Measurements from ENCODE around the gene ZFYVE28.

ZFYVE28 gene

DNA sequence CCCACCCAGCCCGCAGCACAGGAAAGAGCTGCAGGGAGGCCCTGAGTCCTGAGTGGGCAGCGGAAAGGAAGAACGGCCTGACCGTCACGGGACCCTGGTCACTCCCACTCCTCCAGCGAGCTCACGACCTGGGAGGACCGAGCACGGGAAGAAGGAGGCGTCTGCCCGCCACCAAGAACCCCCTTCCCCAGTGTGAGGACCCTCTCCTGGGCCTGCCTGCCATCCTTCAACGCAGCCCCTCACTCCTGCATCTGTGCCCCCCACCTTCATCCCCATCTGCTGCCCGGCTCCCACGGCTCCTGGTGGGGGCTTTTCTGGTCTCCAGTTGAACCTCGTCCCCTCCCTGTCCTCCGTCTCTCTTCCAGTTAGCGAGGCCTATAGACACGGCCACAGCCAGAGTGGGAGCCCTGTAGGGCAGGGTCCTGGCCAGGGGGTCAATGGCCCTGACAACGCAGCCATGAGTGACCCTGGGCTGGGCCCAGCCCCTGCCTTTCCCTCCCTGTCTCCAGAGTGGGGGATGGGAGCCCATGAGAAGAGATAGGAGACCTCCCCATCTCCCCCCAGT, 115.2 kb downstream of the ZFYVE28 start:
- peak; percentile 24 for DNase-seq (ENCODE audit: low spot score)

DNA sequence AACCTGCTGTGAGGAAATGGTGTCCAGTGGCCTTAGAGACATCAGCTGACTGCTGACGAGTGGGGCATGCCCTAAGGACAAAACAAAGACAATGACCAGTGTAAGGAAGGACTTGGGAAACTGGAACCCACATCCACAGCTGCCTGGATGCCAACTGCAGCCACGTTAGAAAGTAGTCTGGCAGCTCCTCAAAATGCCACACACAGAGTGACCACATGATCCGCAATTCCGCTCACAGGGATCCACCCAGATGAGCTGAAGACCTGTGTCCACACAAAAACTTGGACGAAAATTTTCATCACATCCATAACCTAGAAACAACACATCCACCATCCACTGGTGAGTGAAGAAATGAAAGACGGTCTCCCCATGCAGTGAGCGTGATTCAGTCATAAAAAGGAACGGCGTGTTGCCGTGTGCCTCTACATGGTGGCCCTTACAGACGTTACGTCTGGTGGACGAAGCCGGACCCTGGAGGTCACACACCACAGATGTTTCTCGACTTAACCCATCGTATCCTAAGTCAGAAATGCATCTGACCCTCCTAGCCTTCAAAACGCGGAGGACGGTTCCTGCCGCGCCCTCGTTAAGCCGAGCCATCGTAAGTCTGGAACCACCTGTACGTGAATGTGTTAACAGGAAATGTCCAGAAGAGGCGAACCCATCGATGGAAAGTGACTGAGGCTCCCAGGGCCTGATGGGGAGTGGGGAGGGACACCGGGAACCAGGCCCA, 115.9 kb downstream of the ZFYVE28 start:
- DNase-seq (ENCODE audit: low spot score) = no peak

- peak; percentile 27 for DNase-seq (ENCODE audit: low spot score)
Measured at GRCh38 chr4:2301806-2302205, 116.6 kb downstream of the ZFYVE28 start.

DNA sequence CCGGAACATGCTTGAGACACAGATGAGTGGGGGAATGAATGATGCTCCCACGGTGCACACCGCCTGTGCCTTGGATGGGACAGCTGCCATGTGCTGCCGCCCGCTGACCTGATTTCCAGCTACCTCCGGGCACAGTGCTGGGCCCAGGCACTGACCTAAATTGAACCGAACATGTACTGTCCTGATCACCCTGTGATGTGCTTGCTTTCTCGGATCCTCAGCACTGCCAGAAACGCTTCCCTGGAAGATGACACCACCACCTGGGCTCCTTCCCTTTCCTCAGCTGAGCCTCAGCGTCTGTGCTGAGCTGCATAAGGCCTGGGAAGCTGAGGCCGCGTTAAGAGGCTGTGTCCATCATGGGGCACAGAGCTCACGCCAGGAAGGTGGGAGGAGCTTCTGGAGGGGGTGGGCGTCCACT, 117.2 kb downstream of the ZFYVE28 start:
- DNase-seq (ENCODE audit: low spot score) = peak; percentile 18

DNA sequence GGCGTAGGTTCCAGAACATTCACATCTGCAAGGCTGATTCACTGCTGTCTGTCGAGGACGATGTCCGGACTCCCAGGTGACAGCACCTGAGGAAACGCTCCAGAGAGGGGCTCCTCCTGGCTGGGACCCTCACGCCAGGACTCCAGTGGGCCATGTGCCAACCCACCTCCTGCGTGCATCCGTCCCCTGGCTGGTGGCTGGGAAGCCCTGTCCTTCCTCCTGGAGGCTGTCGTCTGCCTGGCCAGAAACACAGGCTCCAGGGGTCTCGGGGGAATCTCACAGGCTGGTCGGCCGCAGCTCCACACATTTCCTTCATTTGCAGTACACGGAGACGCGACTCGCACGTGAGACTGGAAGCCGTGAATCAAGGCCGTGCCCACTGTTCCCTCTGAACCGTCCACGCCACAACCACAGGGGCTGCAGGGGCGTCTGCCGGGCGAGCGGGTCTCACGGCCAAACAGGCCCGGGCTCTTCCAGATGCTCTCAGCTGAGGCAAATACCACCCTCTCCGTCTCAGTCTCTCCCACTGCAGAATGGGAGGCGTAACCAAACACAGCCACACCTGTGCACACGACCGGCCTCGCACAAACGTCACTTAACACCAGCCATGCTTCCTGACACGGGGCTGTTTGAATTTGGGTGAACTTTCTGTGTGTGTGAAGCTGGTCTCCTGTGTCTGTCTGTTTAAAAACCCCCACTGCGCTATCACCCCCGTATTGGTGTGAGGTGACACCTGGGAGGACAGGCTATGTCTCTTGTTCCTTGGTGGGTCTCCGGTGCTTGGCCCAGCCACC, 117.8 kb downstream of the ZFYVE28 start:
- DNase-seq (ENCODE audit: low spot score) = peak; percentile 27

GRCh38 chr4:2299794-2300193, 118.7 kb downstream of the ZFYVE28 start:
- no peak for DNase-seq (ENCODE audit: low spot score)

DNA sequence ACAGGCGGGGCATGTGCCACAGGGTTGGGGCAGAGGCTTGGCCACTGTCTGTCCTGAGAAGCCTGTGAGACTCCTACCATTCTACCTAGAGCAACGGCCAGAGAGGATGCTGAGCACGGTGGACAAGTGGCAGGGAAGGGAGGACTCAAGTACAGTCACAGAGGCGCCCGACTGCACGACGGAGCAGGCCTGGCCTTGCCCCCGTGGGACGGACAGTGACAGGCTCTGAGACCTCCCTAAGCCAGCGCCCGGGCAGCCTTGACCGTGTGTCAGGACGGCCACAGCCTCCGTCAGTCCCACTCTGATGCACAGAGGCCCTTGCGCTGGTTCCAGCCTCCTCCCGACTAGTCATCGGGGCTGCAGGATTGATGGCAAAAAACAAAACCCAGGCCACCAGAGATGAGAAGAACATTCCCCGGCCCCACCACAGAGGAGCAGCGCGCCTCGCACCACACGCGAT, 119.9 kb downstream of the ZFYVE28 start:
- DNase-seq (ENCODE audit: low spot score) = peak; percentile 24

- DNase-seq (ENCODE audit: low spot score) = no peak
Measured at GRCh38 chr4:2297606-2298531, 120.6 kb downstream of the ZFYVE28 start.

DNA sequence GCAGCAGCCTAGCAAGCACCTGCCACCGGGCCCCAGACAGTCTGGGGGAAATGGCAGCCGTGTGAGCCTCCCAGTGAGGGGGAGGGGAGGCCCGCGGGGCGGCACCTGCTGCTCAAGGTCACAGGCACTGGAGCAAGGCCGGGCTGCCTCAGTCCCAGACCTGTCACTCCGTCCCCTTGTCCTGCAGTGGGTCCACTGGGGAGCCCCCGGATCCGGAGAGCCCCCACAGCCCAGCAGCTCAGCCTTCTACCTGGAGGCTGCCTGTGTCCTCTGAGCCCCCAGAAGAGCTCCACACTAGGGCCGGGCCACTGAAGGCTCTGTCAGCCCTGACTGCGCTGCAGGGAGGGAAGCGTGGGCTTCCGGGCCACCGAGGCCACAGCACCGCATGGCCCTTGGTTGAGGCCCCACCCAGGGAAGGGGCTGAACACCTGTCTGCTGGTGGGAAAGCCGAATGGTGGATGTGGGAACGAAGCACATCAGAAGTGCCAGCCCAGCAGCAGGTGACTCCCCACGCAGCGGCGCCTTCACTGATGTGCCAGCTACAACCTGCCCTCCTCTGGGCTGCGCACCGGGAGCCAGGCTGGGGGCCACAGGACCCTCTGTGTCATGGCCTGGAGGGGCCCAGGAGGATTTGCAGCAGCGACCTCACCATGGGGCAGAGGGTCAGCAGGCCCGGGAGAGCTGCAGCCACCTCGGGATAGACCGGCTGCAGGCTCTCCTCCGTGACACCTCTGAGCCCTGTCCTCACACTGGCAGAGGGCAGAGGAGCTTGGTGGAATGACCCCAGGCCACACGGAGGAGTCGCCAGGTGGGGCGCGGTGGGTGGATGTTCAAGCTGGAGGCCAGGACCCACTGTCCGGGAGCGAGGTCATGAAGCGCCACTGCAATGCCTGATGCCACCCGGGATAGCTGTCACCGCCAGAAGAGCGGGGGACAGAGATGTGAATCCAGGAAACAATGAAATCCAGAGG, 121.5 kb downstream of the ZFYVE28 start:
- peak; percentile 49 for DNase-seq (ENCODE audit: low spot score)

- peak; percentile 46 for DNase-seq (ENCODE audit: low spot score)
Measured at GRCh38 chr4:2295900-2296442, 122.5 kb downstream of the ZFYVE28 start.

DNA sequence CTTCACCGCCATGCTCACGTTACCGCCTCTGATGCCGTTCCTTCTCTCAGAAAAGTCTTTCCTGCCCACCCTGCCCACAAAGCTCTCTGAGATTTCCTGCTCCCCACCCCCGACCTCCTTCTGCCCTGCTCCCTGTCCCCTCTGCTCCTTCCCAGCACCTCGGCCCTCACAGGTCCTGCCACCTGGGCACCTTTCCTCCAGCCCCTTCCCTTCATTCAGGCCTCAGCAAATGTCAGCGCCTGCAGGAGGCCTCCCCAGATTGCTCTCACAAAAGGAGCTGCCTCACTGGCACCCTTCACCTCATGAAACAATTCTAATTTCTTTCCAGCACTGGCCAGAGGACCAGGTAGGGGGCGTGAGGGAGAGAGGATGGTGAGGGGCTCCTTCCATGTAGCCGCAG, 122.9 kb downstream of the ZFYVE28 start:
- DNase-seq (ENCODE audit: low spot score) = no peak

DNA sequence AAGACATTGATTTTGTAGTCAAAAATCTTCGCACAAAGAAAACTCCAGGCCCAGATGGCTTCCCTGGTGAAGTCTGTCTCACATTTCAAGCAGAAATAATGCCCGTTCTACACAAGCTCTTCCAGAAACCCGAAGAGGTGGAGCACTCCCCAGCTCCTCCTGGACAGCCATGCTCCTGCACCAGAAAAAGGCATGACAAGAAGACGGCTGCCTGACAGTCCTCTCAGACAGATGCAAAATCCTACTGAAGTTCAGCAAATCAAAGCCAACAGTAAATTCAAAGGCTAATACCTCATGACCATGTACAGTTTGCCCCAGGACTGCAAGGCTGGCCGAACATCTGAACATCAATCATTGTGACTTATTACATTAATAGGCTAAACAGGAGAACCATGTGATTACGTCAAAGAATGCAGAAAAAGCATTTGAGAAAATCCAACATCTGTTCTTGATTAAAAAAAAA, 125.8 kb downstream of the ZFYVE28 start:
- peak; percentile 29 for DNase-seq (ENCODE audit: low spot score)

- peak; percentile 33 for DNase-seq (ENCODE audit: low spot score)
Measured at GRCh38 chr4:2291705-2292645, 126.5 kb downstream of the ZFYVE28 start.

DNA sequence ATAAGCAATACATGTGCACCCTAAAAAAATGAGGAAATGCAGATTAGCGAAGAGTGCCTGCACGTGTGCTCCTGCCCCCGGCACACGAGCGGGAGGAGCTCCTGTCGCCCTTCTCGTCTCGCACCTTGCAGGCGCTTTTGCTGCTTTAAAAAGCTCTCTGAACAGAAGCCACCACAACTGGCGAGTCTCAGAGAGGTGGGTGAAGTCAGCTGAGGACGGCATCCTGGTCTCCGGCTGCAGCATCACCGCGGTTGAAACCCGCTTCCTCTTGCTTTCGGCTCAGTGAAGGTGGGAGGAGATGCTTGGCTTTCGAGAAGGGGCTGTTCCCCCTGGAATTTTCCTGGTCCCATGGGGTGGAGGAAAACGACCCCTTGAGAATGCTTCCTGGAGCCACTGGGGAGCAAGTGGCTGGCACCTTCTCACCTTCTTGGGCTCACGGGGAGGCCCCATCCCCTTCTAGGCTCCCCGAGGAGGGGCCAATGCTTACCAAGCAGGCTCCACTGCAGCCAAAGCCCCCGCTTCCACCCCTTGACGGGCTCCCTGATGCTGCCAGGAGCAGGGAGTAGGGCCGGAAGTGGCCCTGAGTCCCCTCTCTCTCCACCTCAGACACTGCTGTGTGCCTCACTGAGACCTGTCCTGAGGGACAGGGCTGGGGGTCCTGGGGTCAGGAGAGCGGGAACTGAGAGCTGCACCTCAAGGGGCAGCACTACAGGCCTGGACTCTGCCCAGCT, 127.3 kb downstream of the ZFYVE28 start:
- DNase-seq (ENCODE audit: low spot score) = peak; percentile 27

DNA sequence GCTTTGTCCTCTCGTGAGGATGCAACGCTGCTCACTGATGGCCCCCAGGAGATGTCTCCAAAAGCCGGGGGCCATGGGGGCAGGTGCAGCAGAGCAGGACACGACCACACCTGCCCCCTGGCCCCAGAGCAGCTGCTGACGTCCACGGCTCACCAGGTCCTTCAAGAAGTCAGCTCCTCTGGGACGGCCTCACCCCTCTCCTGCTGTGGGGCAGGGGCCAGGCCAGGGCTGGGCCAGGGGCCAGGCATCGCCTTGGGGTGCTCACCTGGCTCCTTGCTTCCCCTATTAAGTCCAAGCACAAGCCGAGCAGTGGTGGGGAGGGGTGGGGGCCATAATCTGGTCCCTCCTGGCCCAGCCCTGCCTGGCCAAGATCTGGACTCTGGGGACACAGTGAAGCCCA, 128.0 kb downstream of the ZFYVE28 start:
- no peak for DNase-seq (ENCODE audit: low spot score)

DNA sequence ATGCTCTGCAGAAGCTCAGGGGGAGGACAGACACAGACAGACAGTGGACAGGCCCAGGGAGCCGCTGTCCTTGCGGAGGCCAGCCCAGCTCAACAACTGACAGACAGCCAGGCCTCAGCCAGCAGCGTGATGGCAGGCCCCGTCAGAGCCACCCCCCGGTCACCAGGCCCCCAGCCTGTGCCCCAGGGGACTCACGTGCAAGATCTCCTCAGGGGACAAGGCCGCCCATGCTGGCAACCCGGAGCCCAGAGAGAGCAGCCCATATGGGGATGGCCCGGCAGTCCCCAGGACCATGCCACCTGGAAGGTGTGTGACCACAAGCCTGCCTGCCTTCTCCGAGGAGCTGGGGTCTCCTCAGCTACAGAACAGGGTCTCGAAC, 128.5 kb downstream of the ZFYVE28 start:
- no peak for DNase-seq (ENCODE audit: low spot score)

DNA sequence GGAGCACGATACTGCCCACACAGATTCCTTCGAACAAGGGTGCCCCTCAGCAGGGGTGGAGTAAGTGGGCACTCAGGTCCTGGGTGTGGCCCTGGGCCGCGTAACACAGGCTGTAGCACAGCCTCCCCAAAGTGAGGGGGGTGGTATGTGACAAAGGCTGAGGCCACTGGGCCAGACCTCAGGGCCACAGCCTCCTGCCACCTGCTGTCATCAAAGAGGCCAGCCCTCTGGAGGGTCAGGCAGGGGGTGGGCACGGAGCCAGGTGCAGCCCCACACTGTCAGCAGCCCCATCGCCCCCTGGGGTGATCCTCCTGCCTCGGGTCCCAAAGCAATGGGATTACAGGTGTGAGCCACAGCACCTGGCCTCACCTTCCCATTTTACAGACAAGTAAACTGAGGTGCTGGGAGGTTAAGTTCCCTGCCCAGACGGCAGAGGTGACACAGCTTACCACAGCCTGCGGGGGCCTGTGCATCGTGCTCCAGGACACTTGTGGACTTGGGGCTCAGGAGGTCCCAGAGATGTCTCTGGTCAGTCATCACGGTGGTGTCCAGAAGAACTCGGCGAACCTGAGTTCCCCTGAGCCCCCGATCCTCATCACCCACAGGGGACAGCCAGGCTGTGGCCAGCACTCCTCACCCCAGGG, 129.0 kb downstream of the ZFYVE28 start:
- no peak for DNase-seq (ENCODE audit: low spot score)

DNA sequence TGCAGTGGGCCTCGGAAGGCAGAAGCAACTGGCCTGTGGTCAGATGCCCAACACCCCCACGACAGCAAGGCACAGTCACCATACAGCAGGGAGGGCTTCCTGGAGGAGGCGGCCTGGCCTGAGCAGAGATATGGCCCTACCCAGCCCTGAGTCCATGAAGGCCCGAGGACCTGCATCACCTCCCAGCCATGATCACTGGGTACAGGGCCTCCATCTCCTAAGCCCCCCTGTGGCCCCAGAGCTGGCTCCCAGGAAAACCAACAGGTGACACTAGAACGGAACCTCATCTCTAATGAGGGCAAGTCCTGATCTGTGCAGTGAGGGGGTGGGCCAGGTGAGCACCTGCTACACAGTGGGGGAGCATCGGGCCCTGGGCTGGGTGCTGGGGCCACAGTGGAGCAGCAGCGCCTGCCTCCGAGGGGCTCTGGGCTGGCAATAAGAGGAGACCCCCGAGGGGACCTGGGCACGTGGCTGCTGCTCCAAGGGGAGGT, 130.3 kb downstream of the ZFYVE28 start:
- DNase-seq (ENCODE audit: low spot score) = no peak
